GM12878 (cell line): ENCODE data around the gene SCUBE2. TPM values are rescaled to one million over a fixed set of nuclear protein-coding genes. Genes with fewer than 3 reads are reported as not detected.

Experiments
- ATAC-seq: fragments of 200-7000 bp; cut with Tn5 transposase; 3 replicates; pipeline ENCODE4 v1.9.1; 2020; ENCODE audit warnings: mild to moderate bottlenecking, moderate library complexity
- BruUV-seq: library from RNA; stranded (reverse); fragments of 400-500 nt; replicated peaks from 2 replicates; lab custom pipeline; 2021; lab: Mats Ljungman, UMichigan
- CTCF ChIA-PET: fragments of 300-600 bp; sonication (Branson Sonifier 250); formaldehyde crosslinking; extraction: SDS; loops from one replicate; lab custom pipeline; 2021; ENCODE audit warnings: inconsistent platforms; lab: Yijun Ruan, JAX
- POLR2A ChIA-PET: fragments of 350-600 bp; formaldehyde crosslinking; extraction: SDS; loops from one replicate; lab custom pipeline; 2021; ENCODE audit warnings: inconsistent platforms; lab: Charles Lee
- RAD21 ChIA-PET: fragments of 300-600 bp; sonication (Branson Sonifier 250); formaldehyde crosslinking; loops from one replicate; lab custom pipeline; 2023; ENCODE audit warnings: antibody characterized with exemption; ENCODE audit not compliant: unreplicated experiment; lab: Charles Lee
- SMC1A ChIA-PET: fragments of 300-600 bp; sonication (Branson Sonifier 250); formaldehyde crosslinking; loops from one replicate; lab custom pipeline; 2023; ENCODE audit not compliant: unreplicated experiment, uncharacterized antibody; lab: Charles Lee
- DNase-seq: peaks from one replicate; pipeline ENCODE4 v3.0.0-alpha.2; 2011; ENCODE audit warnings: low read depth, low spot score
- FAIRE-seq: peaks from 3 replicates; lab custom pipeline; 2011; peaks lifted over from hg19 to GRCh38; lab: Jason Lieb, UNC
- H2AFZ ChIP-seq: 2 replicates; pipeline ENCODE4 v1.6.0; 2011; ENCODE audit warnings: low read depth, low read length, control low read depth; ENCODE audit not compliant: control insufficient read depth
- H3K27ac ChIP-seq: 2 replicates; pipeline ENCODE4 v1.5.1; 2011; ENCODE audit warnings: control low read depth; ENCODE audit not compliant: control insufficient read depth, insufficient read depth
- H3K27me3 ChIP-seq, 2 experiments: replicated peaks in 1 of 2; 2 replicates each; pipeline versions ENCODE4 v1.6.0 to v1.6.1; 2011; ENCODE audit warnings: low read length in 1 of 2; ENCODE audit not compliant: control insufficient read depth in 2 of 2, insufficient read depth in 2 of 2
- H3K36me3 ChIP-seq, 2 experiments: 2 replicates each; pipeline ENCODE4 v1.5.1; 2011; ENCODE audit warnings: low read length in 1 of 2; ENCODE audit not compliant: control insufficient read depth in 2 of 2, insufficient read depth in 2 of 2
- H3K4me1 ChIP-seq: 2 replicates; pipeline ENCODE4 v1.6.1; 2011; ENCODE audit warnings: mild to moderate bottlenecking, low read length, moderate library complexity, mixed read lengths; ENCODE audit not compliant: control insufficient read depth, insufficient read depth
- H3K4me2 ChIP-seq: 2 replicates; pipeline ENCODE4 v1.6.0; 2011; ENCODE audit warnings: control low read depth; ENCODE audit not compliant: control insufficient read depth, insufficient read depth
- H3K4me3 ChIP-seq: fragments of 200-600 bp; sonication (generic); 2 replicates; pipeline ENCODE4 v1.5.1; 2016
- H3K79me2 ChIP-seq: 2 replicates; pipeline ENCODE4 v1.6.0; 2011; ENCODE audit warnings: low read length; ENCODE audit not compliant: control insufficient read depth, insufficient read depth
- H3K9ac ChIP-seq: 2 replicates; pipeline ENCODE4 v1.8.0; 2011; ENCODE audit warnings: low read length, control low read depth, mixed read lengths; ENCODE audit not compliant: control insufficient read depth, insufficient read depth
- H3K9me3 ChIP-seq: replicated peaks from 3 replicates; pipeline ENCODE4 v1.5.1; 2011; ENCODE audit warnings: mild to moderate bottlenecking, low read length; ENCODE audit not compliant: control insufficient read depth, insufficient read depth
- H4K20me1 ChIP-seq: 2 replicates; pipeline ENCODE4 v1.6.0; 2011; ENCODE audit not compliant: control insufficient read depth, insufficient read depth
- ASH2L ChIP-seq: fragments of 300-600, 200-600 bp; sonication (generic); IDR thresholded peaks from 2 replicates; pipeline ENCODE4 v1.6.1; 2017; ENCODE audit warnings: low read depth, mild to moderate bottlenecking, borderline replicate concordance
- BRCA1 ChIP-seq: IDR thresholded peaks from 2 replicates; pipeline ENCODE4 v1.6.1; 2011; ENCODE audit warnings: low read depth, low read length, improper control_type of control experiment
- CHD2 ChIP-seq: IDR thresholded peaks from 2 replicates; pipeline ENCODE4 v1.6.1; 2011; ENCODE audit warnings: low read depth, low read length, improper control_type of control experiment, borderline replicate concordance
- CHD4 ChIP-seq: fragments of 200-600 bp; sonication (generic); IDR thresholded peaks from 2 replicates; pipeline ENCODE4 v1.6.1; 2016; ENCODE audit warnings: mild to moderate bottlenecking
- EP300 ChIP-seq, 2 experiments: fragments of 150-350 bp in 1 of 2; IDR thresholded peaks; 2 replicates each; pipeline ENCODE4 v1.6.1; 2011 to 2012; ENCODE audit warnings: low read depth in 2 of 2, low read length in 2 of 2, borderline replicate concordance in 1 of 2, improper control_type of control experiment in 1 of 2, inconsistent platforms in 1 of 2; ENCODE audit not compliant: control insufficient read depth in 1 of 2
- ESRRA ChIP-seq: IDR thresholded peaks from 2 replicates; pipeline ENCODE4 v1.6.1; 2012; ENCODE audit warnings: mild to moderate bottlenecking, low read length, improper control_type of control experiment
- HDGF ChIP-seq: fragments of 450-650 bp; IDR thresholded peaks from 2 replicates; pipeline ENCODE4 v1.6.1; 2016; ENCODE audit warnings: antibody characterized with exemption
- IRF3 ChIP-seq: fragments of 450-650 bp; IDR thresholded peaks from 2 replicates; pipeline ENCODE4 v1.6.1; 2014; ENCODE audit warnings: mild to moderate bottlenecking
- NFYB ChIP-seq: IDR thresholded peaks from 2 replicates; pipeline ENCODE4 v1.6.1; 2011; ENCODE audit warnings: low read depth, mild to moderate bottlenecking, low read length, improper control_type of control experiment, moderate library complexity; ENCODE audit not compliant: insufficient read depth
- TARDBP ChIP-seq: IDR thresholded peaks from 2 replicates; pipeline ENCODE4 v1.6.1; 2016; ENCODE audit warnings: borderline replicate concordance
- TCF7 ChIP-seq: IDR thresholded peaks from 2 replicates; pipeline ENCODE4 v1.6.1; 2014; ENCODE audit warnings: antibody characterized with exemption, borderline replicate concordance
- WGBS: methylation state at CpG from one replicate; pipeline ENCODE4 v1.1.6; 2016; ENCODE audit warnings: low lambda C conversion rate; ENCODE audit not compliant: insufficient replicate concordance, insufficient coverage; ENCODE audit errors: missing lambda C conversion rate; 5-methylcytosine and 5-hydroxymethylcytosine counted together
- in situ Hi-C: fragments of 300-500 bp; cut with MboI; formaldehyde crosslinking; loops from 9 replicates; pipeline ENCODE4 v1.14.3; 2018; ENCODE audit warnings: mixed read lengths
- intact Hi-C: fragments of 100-400 bp; cut with micrococcal nuclease; formaldehyde crosslinking; loops from one replicate; pipeline ENCODE4 v1.14.2; 2022; ENCODE audit not compliant: unreplicated experiment
- polyA plus RNA-seq, 11 experiments: library from polyadenylated mRNA; depleted of rRNA in 4 of 11; unstranded in 6 of 11; stranded (reverse) in 5 of 11; fragments of >200 nt; fragmentation: Nextera tagmentation in 4 of 11; fragmentation: Illumina TruSeq in 1 of 11; extraction: Ambion mirVana in 4 of 11; extraction: Trizol in 1 of 11; gene quantifications; 1 replicate in 1 of 11; 2 replicates in 10 of 11; pipeline versions ENCODE4 v1.2.1 to v1.2.3, GENCODE V29; 2011 to 2016; ENCODE audit warnings: inconsistent platforms in 2 of 11, missing spikeins in 2 of 11, low read depth in 1 of 11
- total RNA-seq, 4 experiments: library from RNA; depleted of rRNA in 3 of 4; stranded (reverse); fragments of >200 nt in 3 of 4; fragmentation: Illumina TruSeq in 1 of 4; extraction: Trizol in 1 of 4; gene quantifications; 2 replicates each; pipeline versions ENCODE4 v1.2.1 to v1.2.3, GENCODE V29; 2013 to 2021
- TF ChIP-seq, protein P1 (sequence below): IDR thresholded peaks from 2 replicates; pipeline ENCODE4 v1.6.1; 2012; ENCODE audit warnings: low read length, inconsistent platforms
- TF ChIP-seq, protein P2 (sequence below): IDR thresholded peaks from 2 replicates; pipeline ENCODE4 v1.6.1; 2012; ENCODE audit warnings: mild to moderate bottlenecking, low read depth, low read length

Gene SCUBE2
- total and polyA plus RNA-seq, 10 of the 15 experiments (the other 5 are each of a cell fraction or from before 2014, with no cell fraction given), result 0.12 to 0.56 (median 0.31) TPM; not detected in 2

DNA sequence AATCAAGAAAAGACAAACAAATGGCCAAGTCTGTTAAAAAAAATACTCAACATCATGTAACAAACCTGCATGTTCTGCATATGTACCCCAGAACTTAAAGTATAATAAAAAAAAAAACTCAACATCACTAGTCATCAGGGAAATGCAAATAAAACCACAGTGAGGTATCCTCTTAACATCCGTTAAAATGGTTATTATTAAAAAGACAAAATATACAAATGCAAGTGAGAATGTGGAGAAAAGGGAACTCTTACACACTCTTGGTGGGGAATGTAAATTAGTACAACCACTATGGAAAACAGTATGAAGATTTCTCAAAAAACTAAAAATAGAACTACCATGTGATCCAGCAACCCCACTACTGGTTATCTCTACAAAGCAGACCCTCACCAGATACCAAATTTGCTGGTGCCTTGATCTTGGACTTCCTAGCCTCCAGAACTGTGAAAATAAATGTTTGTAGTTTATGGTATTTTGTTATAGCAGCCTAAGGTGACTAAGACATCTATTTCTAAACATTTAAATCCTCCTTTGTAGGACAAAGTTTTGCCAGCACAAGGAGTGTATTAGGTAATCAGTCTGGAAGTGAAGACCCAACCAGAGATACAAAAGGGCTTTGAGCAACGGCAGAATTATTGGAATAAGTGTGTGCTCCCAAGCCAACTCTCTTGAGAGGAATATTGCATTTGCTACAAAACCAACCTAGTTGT is 32.4 kb upstream of the SCUBE2 start:
- BruUV-seq, result no TSS peak
- intact Hi-C loops, result no loop called here
- no peaks in the 10 kb centered on the region for H3K4me1 ChIP-seq
- no peaks in the 10 kb centered on the region for H3K9me3 ChIP-seq
- H3K4me3 ChIP-seq, result no peak overlapping the region
- POLR2A ChIA-PET, result no interaction called here
- CTCF ChIA-PET, result interaction anchor here (0.6 to 1.8 kb wide), 3 partner anchors 108 to 164 kb away, joined by 3 to 9 read pairs (median 3); no protein-coding TSS in a partner anchor
- SMC1A ChIA-PET, result interaction anchor here (0.6 to 1.2 kb wide), 3 partner anchors 8 to 107 kb away, joined by 3 read pairs; no protein-coding TSS in a partner anchor
- H3K4me2 ChIP-seq, result no peak overlapping the region
- in situ Hi-C loops, result no loop called here
- FAIRE-seq (no peak), ATAC-seq (no peak), DNase-seq (no peak)
- H3K36me3 ChIP-seq, result no peaks in the 10 kb centered on the region
- 25% methylated on average over 2 of the region's 2 CpGs for WGBS
- no peaks in the 10 kb centered on the region for H3K79me2 ChIP-seq
- no peak for TF ChIP-seq TCF7
- TF ChIP-seq CHD2, result no peak
- TF ChIP-seq TARDBP, result no peak
- no peak for TF ChIP-seq IRF3
- TF ChIP-seq, protein P1, sequence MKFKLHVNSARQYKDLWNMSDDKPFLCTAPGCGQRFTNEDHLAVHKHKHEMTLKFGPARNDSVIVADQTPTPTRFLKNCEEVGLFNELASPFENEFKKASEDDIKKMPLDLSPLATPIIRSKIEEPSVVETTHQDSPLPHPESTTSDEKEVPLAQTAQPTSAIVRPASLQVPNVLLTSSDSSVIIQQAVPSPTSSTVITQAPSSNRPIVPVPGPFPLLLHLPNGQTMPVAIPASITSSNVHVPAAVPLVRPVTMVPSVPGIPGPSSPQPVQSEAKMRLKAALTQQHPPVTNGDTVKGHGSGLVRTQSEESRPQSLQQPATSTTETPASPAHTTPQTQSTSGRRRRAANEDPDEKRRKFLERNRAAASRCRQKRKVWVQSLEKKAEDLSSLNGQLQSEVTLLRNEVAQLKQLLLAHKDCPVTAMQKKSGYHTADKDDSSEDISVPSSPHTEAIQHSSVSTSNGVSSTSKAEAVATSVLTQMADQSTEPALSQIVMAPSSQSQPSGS, result no peak
- TF ChIP-seq HDGF, result no peak
- TF ChIP-seq EP300 (IDR thresholded peaks at IDR 0.05; ENCODE audit: borderline replicate concordance in 1 of 2, control insufficient read depth in 1 of 2, low read depth in 2 of 2, low read length in 2 of 2), result no peak
- TF ChIP-seq CHD4, result no peak
- TF ChIP-seq BRCA1, result no peak
- no peak for TF ChIP-seq NFYB
- no peak for TF ChIP-seq ASH2L
- TF ChIP-seq ESRRA, result no peak
- TF ChIP-seq, protein P2, sequence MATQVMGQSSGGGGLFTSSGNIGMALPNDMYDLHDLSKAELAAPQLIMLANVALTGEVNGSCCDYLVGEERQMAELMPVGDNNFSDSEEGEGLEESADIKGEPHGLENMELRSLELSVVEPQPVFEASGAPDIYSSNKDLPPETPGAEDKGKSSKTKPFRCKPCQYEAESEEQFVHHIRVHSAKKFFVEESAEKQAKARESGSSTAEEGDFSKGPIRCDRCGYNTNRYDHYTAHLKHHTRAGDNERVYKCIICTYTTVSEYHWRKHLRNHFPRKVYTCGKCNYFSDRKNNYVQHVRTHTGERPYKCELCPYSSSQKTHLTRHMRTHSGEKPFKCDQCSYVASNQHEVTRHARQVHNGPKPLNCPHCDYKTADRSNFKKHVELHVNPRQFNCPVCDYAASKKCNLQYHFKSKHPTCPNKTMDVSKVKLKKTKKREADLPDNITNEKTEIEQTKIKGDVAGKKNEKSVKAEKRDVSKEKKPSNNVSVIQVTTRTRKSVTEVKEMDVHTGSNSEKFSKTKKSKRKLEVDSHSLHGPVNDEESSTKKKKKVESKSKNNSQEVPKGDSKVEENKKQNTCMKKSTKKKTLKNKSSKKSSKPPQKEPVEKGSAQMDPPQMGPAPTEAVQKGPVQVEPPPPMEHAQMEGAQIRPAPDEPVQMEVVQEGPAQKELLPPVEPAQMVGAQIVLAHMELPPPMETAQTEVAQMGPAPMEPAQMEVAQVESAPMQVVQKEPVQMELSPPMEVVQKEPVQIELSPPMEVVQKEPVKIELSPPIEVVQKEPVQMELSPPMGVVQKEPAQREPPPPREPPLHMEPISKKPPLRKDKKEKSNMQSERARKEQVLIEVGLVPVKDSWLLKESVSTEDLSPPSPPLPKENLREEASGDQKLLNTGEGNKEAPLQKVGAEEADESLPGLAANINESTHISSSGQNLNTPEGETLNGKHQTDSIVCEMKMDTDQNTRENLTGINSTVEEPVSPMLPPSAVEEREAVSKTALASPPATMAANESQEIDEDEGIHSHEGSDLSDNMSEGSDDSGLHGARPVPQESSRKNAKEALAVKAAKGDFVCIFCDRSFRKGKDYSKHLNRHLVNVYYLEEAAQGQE, result no peak
- H3K27ac ChIP-seq, result no peak overlapping the region
- H2AFZ ChIP-seq, result no peak overlapping the region
- RAD21 ChIA-PET, result no interaction called here
- no peaks in the 10 kb centered on the region for H3K27me3 ChIP-seq
- H4K20me1 ChIP-seq, result no peaks in the 10 kb centered on the region
- H3K9ac ChIP-seq, result no peak overlapping the region
